Left ventricle myocardium inferior (tissue), 1 donor: ENCODE results near the gene GAS6. TPM values are rescaled to one million over a fixed set of nuclear protein-coding genes. Genes with fewer than 3 reads are reported as not detected.

ENCODE experiments used
- DNase-seq: peaks from one replicate; pipeline ENCODE4 v3.0.0-alpha.2; 2020
- H3K27ac ChIP-seq: fragments of 200-600 bp; replicated peaks from 2 replicates; pipeline ENCODE4 v1.8.0; 2021
- H3K27me3 ChIP-seq: fragments of 200-600 bp; 2 replicates; pipeline ENCODE4 v1.8.0; 2021; ENCODE audit warnings: low read depth
- H3K36me3 ChIP-seq: fragments of 200-600 bp; 2 replicates; pipeline ENCODE4 v1.8.0; 2021
- H3K4me1 ChIP-seq: fragments of 200-600 bp; 2 replicates; pipeline ENCODE4 v1.8.0; 2021
- H3K4me3 ChIP-seq: fragments of 200-600 bp; 2 replicates; pipeline ENCODE4 v1.8.0; 2021; ENCODE audit warnings: mild to moderate bottlenecking, moderate library complexity
- H3K9me3 ChIP-seq: fragments of 200-600 bp; replicated peaks from 2 replicates; pipeline ENCODE4 v1.8.0; 2021
- CTCF ChIP-seq: fragments of 200-600 bp; IDR thresholded peaks from 2 replicates; pipeline ENCODE4 v1.8.0; 2021; ENCODE audit warnings: antibody characterized with exemption, mild to moderate bottlenecking, borderline replicate concordance
- intact Hi-C: fragments of 100-400 bp; cut with micrococcal nuclease; formaldehyde crosslinking; loops from one replicate; pipeline ENCODE4 v1.11.0; 2022
- total RNA-seq: library from RNA; stranded (reverse); fragmentation: NEBNext Ultra II Directional; extraction: Animal tissue kit (Norgen Biotek cat#: 25700); gene quantifications from one replicate; pipeline ENCODE4 v1.2.1, GENCODE V29; 2021
- donor health status: DM: no; HTN: yes; CAD: no; lungs with severe emphysema.

Gene GAS6
- total RNA-seq, 1 donor from 2014 or later, result 186 TPM

GRCh38 chr13:113775451-113776145 lies 88.3 kb downstream of the GAS6 start:
- intact Hi-C loops, result no loop called here
- Histone ChIP-seq H3K4me1 (no peaks in the 10 kb centered on the region), H3K27me3 (peaks cover 32% of the 10 kb centered on the region), H3K9me3 (peaks cover 17% of the 10 kb centered on the region), H3K27ac (no peak overlapping the region), H3K4me3 (no peak overlapping the region), H3K36me3 (no peaks in the 10 kb centered on the region)
- TF ChIP-seq CTCF, result no peak
- no peak for DNase-seq

GRCh38 chr13:113774177-113775107 lies 89.4 kb downstream of the GAS6 start:
- Histone ChIP-seq H3K27ac (no peak overlapping the region), H3K36me3 (no peaks in the 10 kb centered on the region), H3K27me3 (peaks cover 32% of the 10 kb centered on the region), H3K4me1 (no peaks in the 10 kb centered on the region), H3K9me3 (peaks cover 17% of the 10 kb centered on the region), H3K4me3 (no peak overlapping the region)
- intact Hi-C loops, result no loop called here
- DNase-seq, result no peak
- TF ChIP-seq CTCF, result no peak

GRCh38 chr13:113771709-113772331 lies 92.1 kb downstream of the GAS6 start:
- Histone ChIP-seq H3K27me3 (peaks cover 19% of the 10 kb centered on the region), H3K36me3 (no peaks in the 10 kb centered on the region), H3K27ac (no peak overlapping the region), H3K9me3 (peaks cover 17% of the 10 kb centered on the region), H3K4me1 (no peaks in the 10 kb centered on the region), H3K4me3 (no peak overlapping the region)
- intact Hi-C loops, result no loop called here
- no peak for DNase-seq
- no peak for TF ChIP-seq CTCF

- Histone ChIP-seq H3K27ac (no peak overlapping the region), H3K9me3 (peaks cover 17% of the 10 kb centered on the region), H3K36me3 (no peaks in the 10 kb centered on the region), H3K4me1 (no peaks in the 10 kb centered on the region), H3K4me3 (no peak overlapping the region), H3K27me3 (peaks cover 10% of the 10 kb centered on the region)
- intact Hi-C loops, result no loop called here
- DNase-seq, result no peak
- no peak for TF ChIP-seq CTCF
Observed at GRCh38 chr13:113770937-113771336, 92.9 kb downstream of the GAS6 start.

Other genes starting within 250 kb of the GAS6 start
- not detected for gene ATP4B, start 205.9 kb downstream of the GAS6 start, total RNA-seq
- 0.85 TPM for gene GRK1, start 196.9 kb downstream of the GAS6 start, total RNA-seq
- gene TMEM255B, start 104.8 kb downstream of the GAS6 start, total RNA-seq, result 7.7 TPM
- 0.33 TPM for gene C13orf46, start 110.0 kb upstream of the GAS6 start, total RNA-seq